ENCODE data around the gene CLCN3. TPM values are rescaled to one million over a fixed set of nuclear protein-coding genes. Genes with fewer than 3 reads are reported as not detected.

CLCN3 gene
- total RNA-seq, 1 donor from 2014 or later, result 57.4 TPM

DNA sequence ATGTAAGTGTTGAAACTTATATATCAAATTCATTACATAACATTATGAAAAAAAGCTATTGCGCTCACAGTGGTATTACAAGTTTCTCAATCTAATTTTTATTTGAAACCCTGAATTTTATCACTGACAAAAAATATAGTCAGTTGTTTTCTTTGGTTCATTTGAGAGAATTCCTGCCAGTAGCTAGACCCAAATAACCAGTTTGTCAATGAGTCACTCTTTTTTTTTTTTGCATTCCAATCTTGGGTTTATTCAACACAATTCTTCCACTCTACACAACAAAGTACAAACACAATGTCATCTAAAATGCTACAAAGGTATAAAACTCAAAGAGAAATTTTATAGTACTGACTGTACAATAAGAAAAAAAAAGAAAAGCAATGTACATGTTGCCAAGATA lies 124.2 kb downstream of the CLCN3 start:
- Mint-ChIP-seq H3K27ac (no peak overlapping the region), H3K4me1 (peaks cover 3% of the 10 kb centered on the region), H3K4me3 (no peak overlapping the region), H3K36me3 (peaks cover 18% of the 10 kb centered on the region), H3K9me3 (no peaks in the 10 kb centered on the region), H3K27me3 (ENCODE audit: low read depth) (no peaks in the 10 kb centered on the region)
- TF ChIP-seq, protein P1, sequence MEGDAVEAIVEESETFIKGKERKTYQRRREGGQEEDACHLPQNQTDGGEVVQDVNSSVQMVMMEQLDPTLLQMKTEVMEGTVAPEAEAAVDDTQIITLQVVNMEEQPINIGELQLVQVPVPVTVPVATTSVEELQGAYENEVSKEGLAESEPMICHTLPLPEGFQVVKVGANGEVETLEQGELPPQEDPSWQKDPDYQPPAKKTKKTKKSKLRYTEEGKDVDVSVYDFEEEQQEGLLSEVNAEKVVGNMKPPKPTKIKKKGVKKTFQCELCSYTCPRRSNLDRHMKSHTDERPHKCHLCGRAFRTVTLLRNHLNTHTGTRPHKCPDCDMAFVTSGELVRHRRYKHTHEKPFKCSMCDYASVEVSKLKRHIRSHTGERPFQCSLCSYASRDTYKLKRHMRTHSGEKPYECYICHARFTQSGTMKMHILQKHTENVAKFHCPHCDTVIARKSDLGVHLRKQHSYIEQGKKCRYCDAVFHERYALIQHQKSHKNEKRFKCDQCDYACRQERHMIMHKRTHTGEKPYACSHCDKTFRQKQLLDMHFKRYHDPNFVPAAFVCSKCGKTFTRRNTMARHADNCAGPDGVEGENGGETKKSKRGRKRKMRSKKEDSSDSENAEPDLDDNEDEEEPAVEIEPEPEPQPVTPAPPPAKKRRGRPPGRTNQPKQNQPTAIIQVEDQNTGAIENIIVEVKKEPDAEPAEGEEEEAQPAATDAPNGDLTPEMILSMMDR (IDR thresholded peaks at IDR 0.05; ENCODE audit: unreplicated experiment), result no peak
- DNase-seq (ENCODE audit: low spot score in 2 of 2, unreplicated experiment in 2 of 2), result no peak

DNA sequence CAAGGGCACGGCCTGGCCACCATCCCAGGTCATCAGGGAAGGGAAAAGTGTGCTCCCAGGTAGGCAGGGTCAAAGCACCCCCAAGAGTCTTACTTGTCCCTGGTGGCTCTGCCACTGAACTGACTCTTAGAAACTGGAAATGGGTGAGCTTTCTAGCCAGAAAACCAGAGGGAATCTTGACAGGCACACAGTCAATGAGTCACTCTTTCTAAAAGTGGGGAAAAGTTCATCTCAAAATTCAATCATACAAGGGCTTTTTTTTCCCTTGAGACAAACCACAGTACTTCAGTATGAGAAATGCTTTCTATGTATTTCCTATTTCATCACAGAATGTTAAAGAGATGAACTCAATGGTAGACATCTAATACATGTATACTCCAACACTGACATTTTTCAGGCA lies 124.9 kb downstream of the CLCN3 start:
- Mint-ChIP-seq H3K27me3 (ENCODE audit: low read depth) (no peaks in the 10 kb centered on the region), H3K36me3 (peaks cover 18% of the 10 kb centered on the region), H3K4me1 (peaks cover 3% of the 10 kb centered on the region), H3K4me3 (no peak overlapping the region), H3K9me3 (no peaks in the 10 kb centered on the region), H3K27ac (no peak overlapping the region)
- TF ChIP-seq, protein P1 (IDR thresholded peaks at IDR 0.05; ENCODE audit: unreplicated experiment), result no peak
- DNase-seq (ENCODE audit: low spot score in 2 of 2, unreplicated experiment in 2 of 2), result no peak

DNA sequence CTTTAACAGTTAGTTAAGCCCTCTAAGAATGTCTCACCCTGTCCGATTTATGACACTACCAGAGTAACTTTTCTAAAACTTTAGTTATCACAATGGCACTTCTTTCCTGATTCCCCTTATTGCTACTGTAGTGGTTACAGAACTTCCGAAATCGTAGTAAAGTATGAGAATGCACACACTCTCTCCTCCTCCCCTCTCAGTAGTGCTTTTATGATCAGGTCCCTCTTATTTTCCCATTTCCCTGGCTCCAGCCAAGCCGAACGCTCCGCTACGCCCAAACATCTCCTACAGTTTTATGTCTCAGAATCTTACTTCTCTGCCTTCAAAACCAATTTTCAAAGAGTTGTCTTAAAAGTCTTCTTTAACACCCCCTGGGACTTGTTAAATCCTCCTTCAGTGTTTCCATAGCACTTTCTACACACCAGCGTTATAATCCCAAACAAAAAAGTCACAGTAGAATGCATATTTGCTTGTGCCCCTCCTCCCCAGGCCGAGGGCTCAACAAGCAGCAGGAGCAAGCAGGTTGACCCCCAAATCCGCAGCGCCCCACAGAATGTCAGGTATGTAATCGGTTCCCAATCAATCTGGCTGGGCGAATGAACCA lies 136.7 kb downstream of the CLCN3 start:
- Mint-ChIP-seq H3K27ac (peak overlapping the region; percentile 52), H3K4me1 (peaks cover 19% of the 10 kb centered on the region), H3K27me3 (ENCODE audit: low read depth) (peaks cover 2% of the 10 kb centered on the region), H3K36me3 (peaks cover 4% of the 10 kb centered on the region), H3K4me3 (peak overlapping the region; percentile 78), H3K9me3 (no peaks in the 10 kb centered on the region)
- TF ChIP-seq, protein P1 (IDR thresholded peaks at IDR 0.05; ENCODE audit: unreplicated experiment), result no peak
- no peak for DNase-seq (ENCODE audit: low spot score in 2 of 2, unreplicated experiment in 2 of 2)

DNA sequence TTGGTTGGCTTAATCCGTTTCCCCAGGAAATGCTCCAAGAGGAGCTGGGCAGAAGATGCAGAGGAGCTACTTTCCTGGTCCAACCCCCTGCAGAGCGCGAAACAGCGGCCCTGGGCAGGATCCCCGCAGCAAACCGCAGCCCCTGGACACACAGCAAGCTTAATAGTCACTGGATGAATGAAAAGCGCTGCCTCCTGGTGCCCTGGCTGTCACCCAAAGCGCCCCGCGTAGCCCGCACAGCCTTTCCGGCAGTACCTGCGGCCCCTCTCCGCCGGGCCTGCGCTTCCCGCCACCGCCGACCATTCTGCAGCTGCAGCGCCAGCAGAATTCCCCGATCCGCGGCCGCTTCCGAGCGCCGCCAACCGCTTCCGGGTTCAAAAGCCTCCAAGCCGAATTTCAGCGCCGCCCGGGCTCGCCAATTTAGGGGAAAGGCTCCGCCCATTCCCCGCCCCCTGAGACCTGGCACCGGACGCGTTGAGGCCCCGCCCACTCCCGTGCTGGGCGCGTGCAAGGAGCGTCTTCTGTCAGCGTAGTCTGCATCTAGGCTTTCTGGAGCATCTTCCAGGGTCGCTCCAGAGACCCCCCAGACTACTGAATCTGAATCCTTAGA lies 137.3 kb downstream of the CLCN3 start, which contains the start of gene HPF1:
TSS of gene HPF1 (minus strand) at position 370 of the 610 bp plus-strand sequence. CDS start at position 303, 67 bp downstream.
- H3K27me3 Mint-ChIP-seq (ENCODE audit: low read depth), result peaks cover 2% of the 10 kb centered on the region
- no peaks in the 10 kb centered on the region for H3K36me3 Mint-ChIP-seq
- peak; percentile 79 to 92 for DNase-seq (ENCODE audit: low spot score in 2 of 2, unreplicated experiment in 2 of 2)
- H3K9me3 Mint-ChIP-seq, result no peaks in the 10 kb centered on the region
- H3K27ac Mint-ChIP-seq, result peak within 1 kb of the TSS; percentile 52
- TF ChIP-seq, protein P1 (IDR thresholded peaks at IDR 0.05; ENCODE audit: unreplicated experiment), result no peak
- H3K4me1 Mint-ChIP-seq, result peaks cover 19% of the 10 kb centered on the region
- peak within 1 kb of the TSS; percentile 78 for H3K4me3 Mint-ChIP-seq

DNA sequence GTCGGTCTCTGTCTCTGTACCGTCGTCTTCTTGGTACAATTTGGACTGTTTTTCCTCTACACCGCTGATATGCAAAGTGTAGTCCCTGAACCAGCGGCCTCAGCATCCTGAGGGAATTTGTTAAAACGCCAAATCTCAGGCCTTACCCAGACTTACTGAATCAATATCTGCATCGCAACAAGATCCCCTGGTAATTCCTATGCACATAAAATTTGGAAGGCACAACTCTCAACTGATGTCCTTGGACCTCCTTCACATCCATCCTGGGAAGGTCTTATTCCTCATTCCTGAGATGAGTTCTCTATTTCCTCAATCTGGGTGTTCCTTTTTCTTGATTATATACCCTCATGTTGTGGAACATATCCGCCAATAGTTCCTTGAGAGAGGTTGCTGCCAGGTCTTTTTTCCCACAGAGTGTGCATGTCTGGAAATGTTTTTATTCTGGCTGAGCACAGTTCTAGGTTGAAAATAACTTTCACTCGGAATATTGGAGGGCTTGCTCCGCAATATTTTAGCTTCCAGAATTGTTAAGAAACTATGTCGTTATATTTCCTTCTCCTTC lies 138.1 kb downstream of the CLCN3 start:
- Mint-ChIP-seq H3K27me3 (ENCODE audit: low read depth) (peaks cover 2% of the 10 kb centered on the region), H3K4me3 (peak overlapping the region; percentile 78), H3K27ac (no peak overlapping the region), H3K36me3 (no peaks in the 10 kb centered on the region), H3K4me1 (peaks cover 19% of the 10 kb centered on the region), H3K9me3 (no peaks in the 10 kb centered on the region)
- DNase-seq (ENCODE audit: low spot score in 2 of 2, unreplicated experiment in 2 of 2), result no peak
- TF ChIP-seq, protein P1 (IDR thresholded peaks at IDR 0.05; ENCODE audit: unreplicated experiment), result no peak
